Measurements from ENCODE around the gene KCND2. TPM values are rescaled to one million over a fixed set of nuclear protein-coding genes. Genes with fewer than 3 reads are reported as not detected.
"Not testable (repeated sequence)": the region's sequence is repeated elsewhere in the genome, so short reads cannot be mapped to it uniquely, and the experiment has no call there.

KCND2 gene
- under 1 TPM in 2 of 4 donors, not detected in 2; 0.22 to 0.28 TPM for polyA plus RNA-seq
- long read RNA-seq, donor 1, partial matches to known transcripts, result 0 of 1 reads
- long read RNA-seq, donor 1, other reads (novel, unspliced or antisense), result 0 of 1 reads
- long read RNA-seq, donor 2, result 0 reads
- long read RNA-seq, donor 3, result 0 reads
- long read RNA-seq, donor 4, result 0 reads
- long read RNA-seq, donor 5, result 0 reads
- long read RNA-seq, donor 6, result 0 reads
- long read RNA-seq, donor 7, result 0 reads
- long read RNA-seq, donor 8, result 0 reads
- long read RNA-seq, donor 9, result 0 reads
- long read RNA-seq, donor 10, result 0 reads

- Histone ChIP-seq H3K4me3 (ENCODE audit: low read depth in 1 of 3, low read length in 3 of 3) (peak within 1 kb of the TSS in 2 of 3 donors; percentile 42 to 53), H3K27me3 (ENCODE audit: control insufficient read depth in 3 of 3, insufficient read depth in 3 of 3, low read length in 3 of 3) (peaks cover 0 to 27% (median 4%) of the 10 kb centered on the region in 3 donors), H3K36me3 (ENCODE audit: control insufficient read depth in 3 of 3, insufficient read depth in 2 of 3, low read depth in 1 of 3, low read length in 3 of 3) (no peaks in the 10 kb centered on the region), H3K4me1 (ENCODE audit: control insufficient read depth in 3 of 3, insufficient read depth in 2 of 3, low read depth in 1 of 3, low read length in 2 of 3) (peaks cover 0 to 4% (median 0%) of the 10 kb centered on the region in 3 donors), H3K27ac (ENCODE audit: low read depth in 1 of 3, low read length in 2 of 3) (no peak within 1 kb of the TSS), H3K9me3 (ENCODE audit: control insufficient read depth in 2 of 2, insufficient read depth in 1 of 2, low read depth in 1 of 2, low read length in 1 of 2) (no peaks in the 10 kb centered on the region)
- DNase-seq (peak in 1 of 2 donors; percentile 11), FAIRE-seq (no peak)
- WGBS, 3 donors, result 1 to 7% (median 2%) methylated on average over 54 to 69 of the region's 69 CpGs
These were observed at the start of gene KCND2 for GRCh38 chr7:120272701-120273475. Gene KCND2, plus strand, starts transcription at chr7:120273175.

- no peak for FAIRE-seq
These were observed 46.8 kb upstream of the KCND2 start for GRCh38 chr7:120226188-120226587.

GRCh38 chr7:120227255-120227654 is 45.7 kb upstream of the KCND2 start:
- H3K4me3 ChIP-seq (ENCODE audit: low read depth in 1 of 3, low read length in 3 of 3), result no peak overlapping the region
- DNase-seq (no peak), FAIRE-seq (no peak)
- no peaks in the 10 kb centered on the region for H3K36me3 ChIP-seq (ENCODE audit: control insufficient read depth in 3 of 3, insufficient read depth in 2 of 3, low read depth in 1 of 3, low read length in 3 of 3)
- peaks cover 0 to 2% of the 10 kb centered on the region in 2 donors for H3K9me3 ChIP-seq (ENCODE audit: control insufficient read depth in 2 of 2, insufficient read depth in 1 of 2, low read depth in 1 of 2, low read length in 1 of 2)
- H3K27ac ChIP-seq (ENCODE audit: low read depth in 1 of 3, low read length in 2 of 3), result no peak overlapping the region
- H3K4me1 ChIP-seq (ENCODE audit: control insufficient read depth in 3 of 3, insufficient read depth in 2 of 3, low read depth in 1 of 3, low read length in 2 of 3), result no peaks in the 10 kb centered on the region
- H3K27me3 ChIP-seq (ENCODE audit: control insufficient read depth in 3 of 3, insufficient read depth in 3 of 3, low read length in 3 of 3), result no peaks in the 10 kb centered on the region
- 62 to 70% (median 67%) methylated on average over 3 of the region's 3 CpGs for WGBS, 3 donors

More at GRCh38 chr7:120226188-120226587, 46.8 kb upstream of the KCND2 start:
- H3K27ac ChIP-seq (ENCODE audit: low read depth in 1 of 3, low read length in 2 of 3), result no peak overlapping the region
- H3K9me3 ChIP-seq (ENCODE audit: control insufficient read depth in 2 of 2, insufficient read depth in 1 of 2, low read depth in 1 of 2, low read length in 1 of 2), result peaks cover 0 to 1% of the 10 kb centered on the region in 2 donors
- WGBS, 3 donors, result 6 to 42% (median 18%) methylated on average over 1 of the region's 1 CpG
- DNase-seq, result no peak
- H3K27me3 ChIP-seq (ENCODE audit: control insufficient read depth in 3 of 3, insufficient read depth in 3 of 3, low read length in 3 of 3), result no peaks in the 10 kb centered on the region
- no peaks in the 10 kb centered on the region for H3K36me3 ChIP-seq (ENCODE audit: control insufficient read depth in 3 of 3, insufficient read depth in 2 of 3, low read depth in 1 of 3, low read length in 3 of 3)
- no peak overlapping the region for H3K4me3 ChIP-seq (ENCODE audit: low read depth in 1 of 3, low read length in 3 of 3)
- no peaks in the 10 kb centered on the region for H3K4me1 ChIP-seq (ENCODE audit: control insufficient read depth in 3 of 3, insufficient read depth in 2 of 3, low read depth in 1 of 3, low read length in 2 of 3)

- Histone ChIP-seq H3K27me3 (ENCODE audit: control insufficient read depth in 3 of 3, insufficient read depth in 3 of 3, low read length in 3 of 3) (no peaks in the 10 kb centered on the region), H3K4me3 (ENCODE audit: low read depth in 1 of 3, low read length in 3 of 3) (no peak overlapping the region), H3K4me1 (ENCODE audit: control insufficient read depth in 3 of 3, insufficient read depth in 2 of 3, low read depth in 1 of 3, low read length in 2 of 3) (no peaks in the 10 kb centered on the region), H3K9me3 (ENCODE audit: control insufficient read depth in 2 of 2, insufficient read depth in 1 of 2, low read depth in 1 of 2, low read length in 1 of 2) (peaks cover 0 to 2% of the 10 kb centered on the region in 2 donors), H3K27ac (ENCODE audit: low read depth in 1 of 3, low read length in 2 of 3) (no peak overlapping the region), H3K36me3 (ENCODE audit: control insufficient read depth in 3 of 3, insufficient read depth in 2 of 3, low read depth in 1 of 3, low read length in 3 of 3) (no peaks in the 10 kb centered on the region)
- WGBS, 3 donors, result 73 to 85% (median 76%) methylated on average over 3 of the region's 3 CpGs
- FAIRE-seq (no peak), DNase-seq (no peak)
These were observed 43.9 kb upstream of the KCND2 start for GRCh38 chr7:120229084-120229483.

- DNase-seq, result no peak
- Histone ChIP-seq H3K4me3 (ENCODE audit: low read depth in 1 of 3, low read length in 3 of 3) (no peak overlapping the region), H3K4me1 (ENCODE audit: control insufficient read depth in 3 of 3, insufficient read depth in 2 of 3, low read depth in 1 of 3, low read length in 2 of 3) (no peaks in the 10 kb centered on the region), H3K27ac (ENCODE audit: low read depth in 1 of 3, low read length in 2 of 3) (no peak overlapping the region), H3K27me3 (ENCODE audit: control insufficient read depth in 3 of 3, insufficient read depth in 3 of 3, low read length in 3 of 3) (no peaks in the 10 kb centered on the region), H3K36me3 (ENCODE audit: control insufficient read depth in 3 of 3, insufficient read depth in 2 of 3, low read depth in 1 of 3, low read length in 3 of 3) (no peaks in the 10 kb centered on the region), H3K9me3 (ENCODE audit: control insufficient read depth in 2 of 2, insufficient read depth in 1 of 2, low read depth in 1 of 2, low read length in 1 of 2) (peaks cover 0 to 2% of the 10 kb centered on the region in 2 donors)
- no peak for FAIRE-seq
- WGBS, 3 donors, result 71 to 86% (median 83%) methylated on average over 1 of the region's 1 CpG
These were observed 39.6 kb upstream of the KCND2 start for GRCh38 chr7:120233338-120233737.

- 59 to 83% (median 77%) methylated on average over 5 to 8 of the region's 8 CpGs for WGBS, 3 donors
These were observed 32.6 kb upstream of the KCND2 start for GRCh38 chr7:120240350-120240749.

GRCh38 chr7:120241973-120242372 is 31.0 kb upstream of the KCND2 start:
- no peaks in the 10 kb centered on the region for H3K36me3 ChIP-seq (ENCODE audit: control insufficient read depth in 3 of 3, insufficient read depth in 2 of 3, low read depth in 1 of 3, low read length in 3 of 3)
- no peaks in the 10 kb centered on the region for H3K4me1 ChIP-seq (ENCODE audit: control insufficient read depth in 3 of 3, insufficient read depth in 2 of 3, low read depth in 1 of 3, low read length in 2 of 3)
- H3K27me3 ChIP-seq (ENCODE audit: control insufficient read depth in 3 of 3, insufficient read depth in 3 of 3, low read length in 3 of 3), result no peaks in the 10 kb centered on the region
- 87 to 90% (median 90%) methylated on average over 1 of the region's 1 CpG for WGBS, 3 donors
- FAIRE-seq, result no peak
- H3K9me3 ChIP-seq (ENCODE audit: control insufficient read depth in 2 of 2, insufficient read depth in 1 of 2, low read depth in 1 of 2, low read length in 1 of 2), result no peaks in the 10 kb centered on the region
- no peak overlapping the region for H3K4me3 ChIP-seq (ENCODE audit: low read depth in 1 of 3, low read length in 3 of 3)
- H3K27ac ChIP-seq (ENCODE audit: low read depth in 1 of 3, low read length in 2 of 3), result no peak overlapping the region
- no peak for DNase-seq

More at GRCh38 chr7:120240350-120240749, 32.6 kb upstream of the KCND2 start:
- not testable (repeated sequence) for FAIRE-seq; DNase-seq; H3K4me1 ChIP-seq (ENCODE audit: control insufficient read depth in 3 of 3, insufficient read depth in 2 of 3, low read depth in 1 of 3, low read length in 2 of 3); H3K9me3 ChIP-seq (ENCODE audit: control insufficient read depth in 2 of 2, insufficient read depth in 1 of 2, low read depth in 1 of 2, low read length in 1 of 2); H3K36me3 ChIP-seq (ENCODE audit: control insufficient read depth in 3 of 3, insufficient read depth in 2 of 3, low read depth in 1 of 3, low read length in 3 of 3); H3K27me3 ChIP-seq (ENCODE audit: control insufficient read depth in 3 of 3, insufficient read depth in 3 of 3, low read length in 3 of 3); H3K4me3 ChIP-seq (ENCODE audit: low read depth in 1 of 3, low read length in 3 of 3); H3K27ac ChIP-seq (ENCODE audit: low read depth in 1 of 3, low read length in 2 of 3)

GRCh38 chr7:120254845-120255244 is 18.1 kb upstream of the KCND2 start:
- H3K36me3 ChIP-seq (ENCODE audit: control insufficient read depth in 3 of 3, insufficient read depth in 2 of 3, low read depth in 1 of 3, low read length in 3 of 3), result no peaks in the 10 kb centered on the region
- H3K4me3 ChIP-seq (ENCODE audit: low read depth in 1 of 3, low read length in 3 of 3), result no peak overlapping the region
- peaks cover 0 to 3% of the 10 kb centered on the region in 2 donors for H3K9me3 ChIP-seq (ENCODE audit: control insufficient read depth in 2 of 2, insufficient read depth in 1 of 2, low read depth in 1 of 2, low read length in 1 of 2)
- 51 to 75% (median 53%) methylated on average over 1 of the region's 1 CpG for WGBS, 3 donors
- no peak overlapping the region for H3K27ac ChIP-seq (ENCODE audit: low read depth in 1 of 3, low read length in 2 of 3)
- no peaks in the 10 kb centered on the region for H3K27me3 ChIP-seq (ENCODE audit: control insufficient read depth in 3 of 3, insufficient read depth in 3 of 3, low read length in 3 of 3)
- FAIRE-seq, result no peak
- DNase-seq, result no peak
- no peaks in the 10 kb centered on the region for H3K4me1 ChIP-seq (ENCODE audit: control insufficient read depth in 3 of 3, insufficient read depth in 2 of 3, low read depth in 1 of 3, low read length in 2 of 3)
